ENCODE measurements around the gene UBE2D2.

The UBE2D2 gene

GRCh38 chr5:139676951-139677735 is 116.0 kb downstream of the UBE2D2 start:
- DNase-seq (ENCODE audit: insufficient read length, low spot score) (no peak), FAIRE-seq (no peak)

More at GRCh38 chr5:139676951-139677735, 116.0 kb downstream of the UBE2D2 start:
- no peak for TF ChIP-seq CTCF (IDR thresholded peaks at IDR 0.05; ENCODE audit: insufficient read depth, missing control alignments)
